HepG2 (cell line): ENCODE data around the gene CDT1. TPM values are rescaled to one million over a fixed set of nuclear protein-coding genes. Genes with fewer than 3 reads are reported as not detected.
A peak's percentile ranks its signal among the peaks of the same experiment; 100 is the strongest.

ENCODE experiments used
- ATAC-seq: fragments of 200-7000 bp; cut with Tn5 transposase; 3 replicates; pipeline ENCODE4 v1.9.1; 2020; ENCODE audit warnings: mild to moderate bottlenecking, moderate library complexity
- BruUV-seq: library from RNA; stranded (reverse); fragments of 400-500 nt; replicated peaks from 2 replicates; lab custom pipeline; 2021; lab: Mats Ljungman, UMichigan
- CTCF ChIA-PET: fragments of 300-600 bp; formaldehyde crosslinking; extraction: SDS; loops from one replicate; lab custom pipeline; 2021; ENCODE audit warnings: low total read pairs, inconsistent platforms, low intra/inter-chr PET ratio; lab: Yijun Ruan, JAX
- POLR2A ChIA-PET: fragments of 350-600 bp; sonication (Branson Sonifier 250); formaldehyde crosslinking; loops from one replicate; lab custom pipeline; 2020; ENCODE audit warnings: antibody characterized with exemption, inconsistent platforms; lab: Yijun Ruan, JAX
- DNase-seq: peaks from one replicate; pipeline ENCODE4 v3.0.0-alpha.2; 2015; ENCODE audit warnings: low spot score
- FAIRE-seq: peaks from 3 replicates; lab custom pipeline; 2011; peaks lifted over from hg19 to GRCh38; lab: Jason Lieb, UNC
- H2AFZ ChIP-seq: one replicate; pipeline ENCODE4 v1.6.1; 2011; ENCODE audit warnings: low read length, inconsistent platforms
- H3K27ac ChIP-seq: fragments of 300-600 bp; 3 replicates; pipeline ENCODE4 v1.8.0; 2011; ENCODE audit warnings: mixed run types, mild to moderate bottlenecking, mixed read lengths, low read length, inconsistent platforms; ENCODE audit not compliant: insufficient read depth; ENCODE audit errors: extremely low read length
- H3K27me3 ChIP-seq, 2 experiments: fragments of 200-600 bp in 1 of 2; 2 replicates in 1 of 2; 3 replicates in 1 of 2; pipeline versions ENCODE4 v1.6.0 to v1.8.0; 2011; ENCODE audit warnings: low read length in 2 of 2, mild to moderate bottlenecking in 2 of 2, moderate library complexity in 2 of 2, inconsistent platforms in 1 of 2; ENCODE audit not compliant: insufficient read depth in 2 of 2, control insufficient read depth in 1 of 2
- H3K36me3 ChIP-seq, 2 experiments: fragments of 200-600 bp in 1 of 2; replicated peaks in 1 of 2; 2 replicates in 1 of 2; 3 replicates in 1 of 2; pipeline versions ENCODE4 v1.5.1 to v1.8.0; 2011; ENCODE audit warnings: low read length in 2 of 2, inconsistent platforms in 1 of 2; ENCODE audit not compliant: insufficient read depth in 2 of 2, control insufficient read depth in 1 of 2
- H3K4me1 ChIP-seq: 2 replicates; pipeline ENCODE4 v1.5.1; 2012; ENCODE audit warnings: low read length, inconsistent platforms; ENCODE audit not compliant: insufficient read depth
- H3K4me2 ChIP-seq: 2 replicates; pipeline ENCODE4 v1.6.0; 2011; ENCODE audit warnings: low read depth, low read length, inconsistent platforms
- H3K4me3 ChIP-seq, 3 experiments: fragments of 200-600 bp in 1 of 3; sonication (generic), shearing (Covaris generic) in 1 of 3; replicated peaks in 1 of 3; 2 replicates each; pipeline ENCODE4 v1.5.1; 2011 to 2016; ENCODE audit warnings: low read length in 3 of 3, inconsistent platforms in 2 of 3, low read depth in 2 of 3, mild to moderate bottlenecking in 2 of 3, control low read depth in 1 of 3, mixed read lengths in 1 of 3; ENCODE audit not compliant: insufficient read depth in 1 of 3
- H3K79me2 ChIP-seq: one replicate; pipeline ENCODE4 v1.6.1; 2011; ENCODE audit warnings: low read length, inconsistent platforms; ENCODE audit not compliant: insufficient read depth
- H3K9ac ChIP-seq: 2 replicates; pipeline ENCODE4 v1.6.0; 2011; ENCODE audit warnings: mild to moderate bottlenecking, low read depth, low read length, inconsistent platforms; ENCODE audit not compliant: insufficient read depth
- H3K9me3 ChIP-seq: 2 replicates; pipeline ENCODE4 v1.5.1; 2012; ENCODE audit warnings: mild to moderate bottlenecking, low read length
- H4K20me1 ChIP-seq: 2 replicates; pipeline ENCODE4 v1.6.0; 2011; ENCODE audit warnings: inconsistent platforms, mild to moderate bottlenecking, low read length, moderate library complexity; ENCODE audit not compliant: insufficient read depth
- CCDC6 ChIP-seq: sonication (generic); formaldehyde crosslinking; IDR thresholded peaks from 2 replicates; pipeline ENCODE4 v1.8.1; 2022; ENCODE audit warnings: mild to moderate bottlenecking, missing genetic modification reagents, moderate library complexity
- CEBPB ChIP-seq: IDR thresholded peaks from 2 replicates; pipeline ENCODE4 v1.6.1; 2011; ENCODE audit warnings: low read depth, low read length, improper control_type of control experiment, borderline replicate concordance
- CEBPG ChIP-seq: IDR thresholded peaks from 2 replicates; pipeline ENCODE4 v1.6.1; 2016
- GABPB1 ChIP-seq: IDR thresholded peaks from 2 replicates; pipeline ENCODE4 v1.6.1; 2016; ENCODE audit warnings: mild to moderate bottlenecking, missing genetic modification reagents, moderate library complexity, missing compliant biosample characterization
- HINFP ChIP-seq: sonication (generic); formaldehyde crosslinking; IDR thresholded peaks from 2 replicates; pipeline ENCODE4 v1.4.0; 2020; ENCODE audit warnings: low read depth, mild to moderate bottlenecking, missing genetic modification reagents
- IKZF1 ChIP-seq: fragments of 450-650 bp; IDR thresholded peaks from 2 replicates; pipeline ENCODE4 v1.7.1; 2016
- RBM22 ChIP-seq: fragments of 200-400 bp; formaldehyde crosslinking; optimal IDR thresholded peaks from 2 replicates; pipeline ENCODE3; 2017; ENCODE audit warnings: mild to moderate bottlenecking, low read length, moderate library complexity
- RFX5 ChIP-seq: IDR thresholded peaks from 2 replicates; pipeline ENCODE4 v1.6.1; 2011; ENCODE audit warnings: low read depth, low read length, improper control_type of control experiment
- ZFY ChIP-seq: sonication (generic); formaldehyde crosslinking; IDR thresholded peaks from 2 replicates; pipeline ENCODE4 v1.4.0; 2020; ENCODE audit warnings: missing genetic modification reagents
- ZNF335 ChIP-seq: sonication (generic); formaldehyde crosslinking; IDR thresholded peaks from 2 replicates; pipeline ENCODE4 v1.4.0; 2020; ENCODE audit warnings: missing genetic modification reagents
- ZNF34 ChIP-seq: sonication (generic); formaldehyde crosslinking; IDR thresholded peaks from 2 replicates; pipeline ENCODE4 v1.4.0; 2020; ENCODE audit warnings: mild to moderate bottlenecking, missing genetic modification reagents, borderline replicate concordance
- ZNF619 ChIP-seq: sonication (generic); formaldehyde crosslinking; IDR thresholded peaks from 2 replicates; pipeline ENCODE4 v1.4.0; 2020; ENCODE audit warnings: mild to moderate bottlenecking, missing genetic modification reagents
- ZSCAN9 ChIP-seq: IDR thresholded peaks from 2 replicates; pipeline ENCODE4 v1.6.1; 2016; ENCODE audit warnings: borderline replicate concordance
- WGBS: methylation state at CpG from one replicate; pipeline ENCODE4 v1.1.6; 2017; ENCODE audit warnings: low lambda C conversion rate; 5-methylcytosine and 5-hydroxymethylcytosine counted together
- in situ Hi-C: cut with HindIII; loops from 2 replicates; pipeline ENCODE4 v1.10.0; 2017; ENCODE audit warnings: low pct_unique_long_range_greater_than_20kb; ENCODE audit not compliant: extremely low pct_ligation_motif_present
- intact Hi-C: fragments of 100-400 bp; cut with micrococcal nuclease; formaldehyde crosslinking; loops from one replicate; pipeline ENCODE4 v1.10.0; 2022; ENCODE audit not compliant: unreplicated experiment
- polyA plus RNA-seq, 8 experiments: library from polyadenylated mRNA; depleted of rRNA in 3 of 8; stranded (reverse) in 7 of 8; unstranded in 1 of 8; fragments of >200 nt; fragmentation: Illumina TruSeq in 4 of 8; extraction: Trizol in 4 of 8; gene quantifications; 2 replicates each; pipeline versions ENCODE4 v1.2.1 to v1.2.3, GENCODE V29; 2011 to 2016; ENCODE audit warnings: low read depth in 4 of 8, missing spikeins in 1 of 8, mixed read lengths in 1 of 8; ENCODE audit not compliant: insufficient read depth in 1 of 8
- total RNA-seq, 5 experiments: library from RNA; depleted of rRNA; stranded (reverse); fragments of >200 nt; fragmentation: Illumina TruSeq; extraction: Trizol; gene quantifications; 2 replicates each; pipeline ENCODE4 v1.2.3, GENCODE V29; 2016; ENCODE audit warnings: low read depth in 1 of 5
- TF ChIP-seq, protein P1 (sequence below): sonication (generic); formaldehyde crosslinking; conservative IDR thresholded peaks from 2 replicates; pipeline ENCODE4 v1.8.0; 2022; ENCODE audit warnings: missing genetic modification reagents
- TF ChIP-seq, protein P2 (sequence below): sonication (generic); formaldehyde crosslinking; IDR thresholded peaks from 2 replicates; pipeline ENCODE4 v1.4.0; 2020; ENCODE audit warnings: missing genetic modification reagents
- TF ChIP-seq, protein P3 (sequence below): sonication (generic); formaldehyde crosslinking; IDR thresholded peaks from 2 replicates; pipeline ENCODE4 v1.9.0; 2022; ENCODE audit warnings: low read depth, missing genetic modification reagents
- TF ChIP-seq, protein P4 (sequence below): IDR thresholded peaks from 2 replicates; pipeline ENCODE4 v1.6.1; 2016; ENCODE audit warnings: control low read depth

The CDT1 gene
- total and polyA plus RNA-seq, 2 of the 13 experiments (the other 11 are each of a cell fraction or from before 2014, with no cell fraction given): 23.1 to 23.8 TPM

- H3K27ac ChIP-seq: no peak overlapping the region
- no TSS peak for BruUV-seq
- no peak for DNase-seq
- H3K9ac ChIP-seq: no peak overlapping the region
- H2AFZ ChIP-seq: no peak overlapping the region
- TF ChIP-seq ZNF34 (CRISPR knock-in tag) (no peak), CEBPG (0 out of 2 replicates have a peak, but pooled peaks have one; percentile 17), GABPB1 (no peak), IKZF1 (no peak), ZNF335 (CRISPR knock-in tag) (peak; percentile 96), ZFY (peak; percentile 48; the same call in 1 of the 2 replicates), HINFP (no peak), CCDC6 (no peak), ZSCAN9 (CRISPR knock-in tag) (no peak), RBM22 (no peak), RFX5 (no peak), ZNF619 (CRISPR knock-in tag) (no peak), CEBPB (peak; percentile 62; the same call in 1 of the 2 replicates)
- TF ChIP-seq, protein P1, sequence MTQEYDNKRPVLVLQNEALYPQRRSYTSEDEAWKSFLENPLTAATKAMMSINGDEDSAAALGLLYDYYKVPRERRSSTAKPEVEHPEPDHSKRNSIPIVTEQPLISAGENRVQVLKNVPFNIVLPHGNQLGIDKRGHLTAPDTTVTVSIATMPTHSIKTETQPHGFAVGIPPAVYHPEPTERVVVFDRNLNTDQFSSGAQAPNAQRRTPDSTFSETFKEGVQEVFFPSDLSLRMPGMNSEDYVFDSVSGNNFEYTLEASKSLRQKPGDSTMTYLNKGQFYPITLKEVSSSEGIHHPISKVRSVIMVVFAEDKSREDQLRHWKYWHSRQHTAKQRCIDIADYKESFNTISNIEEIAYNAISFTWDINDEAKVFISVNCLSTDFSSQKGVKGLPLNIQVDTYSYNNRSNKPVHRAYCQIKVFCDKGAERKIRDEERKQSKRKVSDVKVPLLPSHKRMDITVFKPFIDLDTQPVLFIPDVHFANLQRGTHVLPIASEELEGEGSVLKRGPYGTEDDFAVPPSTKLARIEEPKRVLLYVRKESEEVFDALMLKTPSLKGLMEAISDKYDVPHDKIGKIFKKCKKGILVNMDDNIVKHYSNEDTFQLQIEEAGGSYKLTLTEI (CRISPR knock-in tag): no peak
- TF ChIP-seq, protein P2, sequence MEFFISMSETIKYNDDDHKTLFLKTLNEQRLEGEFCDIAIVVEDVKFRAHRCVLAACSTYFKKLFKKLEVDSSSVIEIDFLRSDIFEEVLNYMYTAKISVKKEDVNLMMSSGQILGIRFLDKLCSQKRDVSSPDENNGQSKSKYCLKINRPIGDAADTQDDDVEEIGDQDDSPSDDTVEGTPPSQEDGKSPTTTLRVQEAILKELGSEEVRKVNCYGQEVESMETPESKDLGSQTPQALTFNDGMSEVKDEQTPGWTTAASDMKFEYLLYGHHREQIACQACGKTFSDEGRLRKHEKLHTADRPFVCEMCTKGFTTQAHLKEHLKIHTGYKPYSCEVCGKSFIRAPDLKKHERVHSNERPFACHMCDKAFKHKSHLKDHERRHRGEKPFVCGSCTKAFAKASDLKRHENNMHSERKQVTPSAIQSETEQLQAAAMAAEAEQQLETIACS (CRISPR knock-in tag): no peak
- TF ChIP-seq, protein P3, sequence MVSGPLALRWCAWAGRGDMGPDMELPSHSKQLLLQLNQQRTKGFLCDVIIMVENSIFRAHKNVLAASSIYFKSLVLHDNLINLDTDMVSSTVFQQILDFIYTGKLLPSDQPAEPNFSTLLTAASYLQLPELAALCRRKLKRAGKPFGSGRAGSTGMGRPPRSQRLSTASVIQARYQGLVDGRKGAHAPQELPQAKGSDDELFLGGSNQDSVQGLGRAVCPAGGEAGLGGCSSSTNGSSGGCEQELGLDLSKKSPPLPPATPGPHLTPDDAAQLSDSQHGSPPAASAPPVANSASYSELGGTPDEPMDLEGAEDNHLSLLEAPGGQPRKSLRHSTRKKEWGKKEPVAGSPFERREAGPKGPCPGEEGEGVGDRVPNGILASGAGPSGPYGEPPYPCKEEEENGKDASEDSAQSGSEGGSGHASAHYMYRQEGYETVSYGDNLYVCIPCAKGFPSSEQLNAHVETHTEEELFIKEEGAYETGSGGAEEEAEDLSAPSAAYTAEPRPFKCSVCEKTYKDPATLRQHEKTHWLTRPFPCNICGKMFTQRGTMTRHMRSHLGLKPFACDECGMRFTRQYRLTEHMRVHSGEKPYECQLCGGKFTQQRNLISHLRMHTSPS (CRISPR knock-in tag): no peak
- TF ChIP-seq, protein P4, sequence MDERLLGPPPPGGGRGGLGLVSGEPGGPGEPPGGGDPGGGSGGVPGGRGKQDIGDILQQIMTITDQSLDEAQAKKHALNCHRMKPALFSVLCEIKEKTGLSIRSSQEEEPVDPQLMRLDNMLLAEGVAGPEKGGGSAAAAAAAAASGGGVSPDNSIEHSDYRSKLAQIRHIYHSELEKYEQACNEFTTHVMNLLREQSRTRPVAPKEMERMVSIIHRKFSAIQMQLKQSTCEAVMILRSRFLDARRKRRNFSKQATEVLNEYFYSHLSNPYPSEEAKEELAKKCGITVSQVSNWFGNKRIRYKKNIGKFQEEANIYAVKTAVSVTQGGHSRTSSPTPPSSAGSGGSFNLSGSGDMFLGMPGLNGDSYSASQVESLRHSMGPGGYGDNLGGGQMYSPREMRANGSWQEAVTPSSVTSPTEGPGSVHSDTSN (CRISPR knock-in tag): no peak
- intact Hi-C loops (loop anchor here (5.0 kb wide), 2 partner anchors 38 to 348 kb away; partner anchors contain the start of genes GALNS and TRAPPC2L), in situ Hi-C loops (loop anchor here (5.0 kb wide), 1 partner anchor 348 kb away; no protein-coding TSS in a partner anchor)
- WGBS: 63% methylated on average over 15 of the region's 16 CpGs
- FAIRE-seq: no peak
- no peaks in the 10 kb centered on the region for H3K36me3 ChIP-seq
- peaks cover 0 to 5% of the 10 kb centered on the region in 2 experiments; a peak in 1 of 5 replicates for H3K27me3 ChIP-seq
- H3K79me2 ChIP-seq: no peaks in the 10 kb centered on the region
- H3K4me1 ChIP-seq: peaks cover 29% of the 10 kb centered on the region
- CTCF ChIA-PET: no interaction called here
- H3K4me2 ChIP-seq: no peak overlapping the region
- no peak overlapping the region for H3K4me3 ChIP-seq
- no peaks in the 10 kb centered on the region for H4K20me1 ChIP-seq
- no peaks in the 10 kb centered on the region for H3K9me3 ChIP-seq
- POLR2A ChIA-PET: no interaction called here
- no peak for ATAC-seq
Measured at GRCh38 chr16:88819126-88819525, 15.5 kb downstream of the CDT1 start.
